EH (cell line): Measurements from ENCODE around the gene GTF3C5.
"Not testable (repeated sequence)": the region's sequence is repeated elsewhere in the genome, so short reads cannot be mapped to it uniquely, and the experiment has no call there.

Experiments used
- DNase-seq: peaks from one replicate; pipeline ENCODE4 v3.0.0-alpha.2; 2015; ENCODE audit warnings: low read depth

Gene GTF3C5

DNA sequence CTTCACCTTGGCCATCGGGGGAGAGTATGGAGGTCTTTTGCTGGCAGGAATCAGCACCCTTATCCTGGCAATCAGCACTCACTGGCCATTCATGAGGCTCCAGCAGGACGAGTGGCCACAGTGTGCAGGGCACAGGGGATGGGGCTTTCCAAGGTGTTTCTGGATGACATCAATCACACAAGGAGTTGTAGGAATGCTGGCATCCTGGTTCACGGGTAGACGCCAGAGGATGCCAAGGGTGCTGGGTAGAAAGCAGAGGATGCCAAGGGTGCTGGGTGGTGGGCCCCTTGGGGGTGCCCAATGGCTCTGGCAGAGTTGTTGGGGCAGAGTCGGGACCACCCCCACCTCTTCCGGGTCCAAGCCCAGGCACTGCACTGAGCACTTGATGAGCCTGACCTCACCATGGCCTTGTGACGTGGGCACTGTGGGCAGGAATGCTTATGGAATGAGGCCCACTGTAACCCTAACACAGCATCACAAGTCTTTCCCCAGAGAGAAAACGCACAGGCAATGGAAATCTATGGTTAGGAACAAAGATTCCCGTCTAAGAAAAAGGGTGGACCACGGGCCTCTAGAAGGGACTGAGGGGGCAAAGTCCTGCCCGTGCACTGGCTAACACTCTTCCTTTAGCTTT lies 60.1 kb downstream of the GTF3C5 start:
- no peak for DNase-seq

- not testable (repeated sequence) for DNase-seq
Observed at GRCh38 chr9:133094351-133094750, 63.6 kb downstream of the GTF3C5 start.

DNA sequence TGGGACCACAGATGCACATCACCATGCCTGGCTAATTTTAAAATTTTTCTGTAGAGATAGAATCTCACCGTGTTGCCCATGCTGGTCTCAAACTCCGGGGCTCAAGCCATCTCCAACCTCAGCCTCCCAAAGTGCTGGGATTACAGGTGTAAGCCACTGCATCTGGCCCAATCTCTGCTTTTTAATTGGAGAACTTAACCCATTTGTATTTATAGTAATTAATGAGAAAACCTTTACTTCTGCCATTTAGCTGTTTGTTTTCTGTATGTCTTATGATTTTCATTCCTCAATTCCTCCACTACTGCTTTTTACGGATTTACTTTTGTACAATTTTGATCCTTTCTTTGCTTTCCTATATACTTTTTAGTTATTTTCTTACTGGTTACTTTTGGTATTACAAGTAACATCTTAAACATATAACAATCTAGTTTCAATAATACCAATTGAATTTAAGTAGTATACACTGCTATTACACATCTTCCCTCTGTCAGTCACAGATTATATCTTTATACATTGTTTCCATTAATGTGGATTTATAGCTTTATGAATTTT lies 64.1 kb downstream of the GTF3C5 start:
- DNase-seq: no peak

GRCh38 chr9:133098104-133098754 lies 67.4 kb downstream of the GTF3C5 start:
- DNase-seq: no peak

DNA sequence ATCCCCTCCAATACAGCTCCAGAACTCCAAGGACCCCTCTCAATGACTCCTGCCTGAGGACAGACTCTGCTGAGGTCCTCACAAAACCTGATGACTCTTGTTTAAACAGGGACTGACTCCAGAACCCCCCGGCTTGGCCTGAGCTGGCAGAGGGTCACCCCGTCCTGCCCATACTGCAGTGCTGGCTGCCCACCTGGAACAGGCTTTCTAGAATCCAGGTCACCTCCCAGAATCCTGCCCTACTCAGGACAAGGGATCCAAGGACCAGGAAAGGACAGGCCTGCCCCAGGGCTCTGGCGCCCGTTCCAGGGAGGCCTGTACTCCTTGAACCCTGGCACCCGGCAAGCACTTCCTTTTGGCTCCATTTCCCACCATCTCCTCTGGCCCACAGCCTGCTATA lies 68.1 kb downstream of the GTF3C5 start:
- no peak for DNase-seq

GRCh38 chr9:133099726-133100505 lies 69.1 kb downstream of the GTF3C5 start:
- DNase-seq: no peak

DNA sequence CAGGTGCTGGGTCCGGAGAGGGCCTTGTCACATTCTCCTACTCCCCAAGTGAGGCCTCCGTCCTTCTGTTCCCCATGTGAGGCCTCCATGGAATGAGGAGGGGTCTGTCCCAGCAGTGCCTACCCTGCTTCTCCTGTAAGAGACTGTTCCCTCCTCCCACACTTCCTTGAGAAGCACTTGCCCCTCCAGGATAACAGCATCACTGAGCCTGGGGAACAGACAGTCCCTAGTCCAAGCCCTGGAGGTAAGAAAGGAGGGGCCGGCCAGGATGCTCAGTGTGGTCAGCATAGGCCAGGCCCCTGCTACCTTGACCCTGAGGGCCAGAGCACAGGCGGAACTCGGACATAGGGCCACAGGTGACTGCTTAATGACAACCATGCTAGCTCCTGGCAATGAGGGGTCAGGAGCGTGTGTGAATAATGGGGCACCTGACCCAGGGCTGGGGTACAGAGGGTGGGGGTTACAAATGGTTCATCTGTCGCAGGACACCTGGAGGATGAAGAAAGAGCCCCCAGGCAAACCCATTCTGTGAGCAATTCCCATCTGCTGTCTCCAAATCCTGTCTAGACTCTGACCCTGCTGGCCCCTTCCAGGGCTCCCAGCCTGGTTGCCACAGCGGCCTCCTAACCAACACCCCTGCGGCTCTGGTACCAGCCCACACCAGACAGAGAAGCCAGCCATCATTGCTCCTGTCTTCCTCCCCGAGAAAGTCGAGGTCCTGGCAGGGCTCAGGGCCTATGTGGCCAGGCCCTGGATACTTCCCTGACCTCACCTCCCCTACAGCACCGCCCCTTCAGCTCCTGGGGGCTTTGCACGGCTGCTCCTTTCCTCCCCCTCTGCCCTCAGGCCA lies 69.9 kb downstream of the GTF3C5 start:
- no peak for DNase-seq

- no peak for DNase-seq
Observed at GRCh38 chr9:133101356-133102189, 70.8 kb downstream of the GTF3C5 start.

DNA sequence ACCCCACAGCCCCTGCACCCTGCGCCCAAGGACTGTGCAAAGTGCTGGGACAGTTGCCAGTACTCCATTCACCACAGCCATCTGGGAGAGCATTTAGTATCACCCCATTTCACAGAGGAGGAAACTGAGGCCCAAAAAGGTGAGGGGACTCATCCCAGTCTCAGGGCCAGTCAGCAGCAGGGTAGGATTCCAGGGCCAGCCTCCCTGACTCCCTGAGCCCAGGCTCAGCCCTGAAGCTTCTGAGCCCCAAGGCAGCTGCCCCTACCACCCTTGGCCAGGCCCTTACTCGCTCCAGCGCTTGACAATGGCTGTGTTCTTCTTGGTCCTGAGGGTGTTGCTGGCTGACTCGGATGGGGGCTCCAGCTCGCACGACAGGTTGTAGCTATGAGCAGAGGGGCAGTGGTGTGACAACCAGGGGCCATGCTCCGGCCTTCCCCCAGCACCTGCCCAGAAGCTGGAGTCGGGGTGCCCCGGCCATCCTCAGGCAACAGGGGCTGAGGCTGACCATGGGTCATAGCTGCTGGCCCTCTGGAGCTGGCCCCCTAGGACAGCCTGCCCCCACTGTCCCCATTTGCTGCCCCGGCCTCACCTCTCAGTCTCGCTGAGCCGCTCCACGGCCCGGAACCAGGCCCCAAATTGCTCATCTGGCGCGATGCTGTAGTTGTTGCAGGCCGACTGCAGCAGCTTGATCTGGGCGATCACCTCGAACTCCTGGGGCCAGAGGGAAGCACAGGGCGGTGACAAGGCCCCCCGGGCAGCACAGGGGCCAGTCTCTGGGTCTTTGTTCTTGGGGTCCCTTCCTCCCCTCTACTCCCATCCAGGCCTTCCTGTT lies 71.6 kb downstream of the GTF3C5 start:
- no peak for DNase-seq

- DNase-seq: peak; percentile 54
Observed at GRCh38 chr9:133103183-133103986, 72.6 kb downstream of the GTF3C5 start.

DNA sequence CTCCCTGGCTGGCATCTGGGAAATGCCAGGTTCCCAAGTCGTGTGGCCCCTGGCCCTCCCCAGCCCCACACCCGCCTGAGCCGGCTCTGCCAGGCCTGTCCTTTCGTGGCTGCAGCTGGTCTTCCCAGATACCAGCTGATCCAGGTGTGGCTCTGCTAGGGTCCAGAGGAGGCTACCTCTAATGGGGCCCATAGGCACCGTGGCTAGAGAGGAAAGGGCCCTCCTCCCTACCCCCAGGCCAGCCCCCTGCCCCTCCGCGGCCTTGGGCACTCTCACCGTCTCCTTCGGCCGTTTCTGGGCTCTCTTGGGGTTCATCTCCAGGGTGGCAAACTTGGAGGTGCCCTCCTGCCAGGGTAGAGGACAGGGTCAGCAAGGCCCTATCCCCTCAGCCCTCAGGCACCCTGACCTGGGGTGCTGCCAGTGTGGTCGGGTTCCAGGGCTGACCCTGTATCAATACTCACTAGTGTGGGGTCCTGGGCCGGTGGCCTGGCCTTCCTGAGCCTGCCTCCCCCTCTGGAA lies 73.2 kb downstream of the GTF3C5 start:
- no peak for DNase-seq

DNA sequence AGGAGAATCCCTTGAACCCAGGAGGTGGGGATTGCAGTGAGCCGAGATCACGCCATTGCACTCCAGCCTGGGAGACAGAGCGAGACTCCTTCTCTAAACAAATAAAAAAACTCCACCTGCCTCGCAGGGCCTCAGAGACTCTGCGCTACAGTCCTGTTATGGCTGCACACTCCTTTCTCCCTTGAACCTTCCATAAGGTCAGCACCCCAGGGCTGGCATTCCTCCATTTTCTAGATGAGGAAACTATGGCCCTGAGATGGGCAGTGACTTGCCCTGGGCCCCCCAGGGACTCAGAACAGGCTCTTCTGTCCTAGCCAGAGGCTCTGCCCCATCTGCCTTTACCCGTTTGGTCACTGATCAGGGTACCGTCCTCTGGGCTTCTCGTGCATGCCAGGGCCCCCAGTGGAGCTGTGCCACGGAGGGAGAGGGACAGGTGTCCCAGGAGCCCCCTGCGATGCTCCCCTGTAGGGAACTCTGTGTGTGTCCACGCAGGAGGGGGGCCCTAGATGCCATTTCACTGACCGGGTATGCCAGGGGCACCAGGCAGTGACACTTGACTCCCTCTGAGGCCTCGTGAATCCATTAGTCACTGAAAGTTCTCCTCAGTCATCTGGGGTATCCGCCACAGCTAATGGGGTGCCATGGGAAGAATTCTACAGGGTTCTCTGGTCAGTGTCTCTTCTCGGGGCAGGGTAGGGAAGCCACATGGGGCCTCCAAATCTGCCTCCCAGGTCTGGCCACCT lies 74.1 kb downstream of the GTF3C5 start:
- no peak for DNase-seq

- DNase-seq: no peak
Observed at GRCh38 chr9:133105461-133105770, 74.6 kb downstream of the GTF3C5 start.

DNA sequence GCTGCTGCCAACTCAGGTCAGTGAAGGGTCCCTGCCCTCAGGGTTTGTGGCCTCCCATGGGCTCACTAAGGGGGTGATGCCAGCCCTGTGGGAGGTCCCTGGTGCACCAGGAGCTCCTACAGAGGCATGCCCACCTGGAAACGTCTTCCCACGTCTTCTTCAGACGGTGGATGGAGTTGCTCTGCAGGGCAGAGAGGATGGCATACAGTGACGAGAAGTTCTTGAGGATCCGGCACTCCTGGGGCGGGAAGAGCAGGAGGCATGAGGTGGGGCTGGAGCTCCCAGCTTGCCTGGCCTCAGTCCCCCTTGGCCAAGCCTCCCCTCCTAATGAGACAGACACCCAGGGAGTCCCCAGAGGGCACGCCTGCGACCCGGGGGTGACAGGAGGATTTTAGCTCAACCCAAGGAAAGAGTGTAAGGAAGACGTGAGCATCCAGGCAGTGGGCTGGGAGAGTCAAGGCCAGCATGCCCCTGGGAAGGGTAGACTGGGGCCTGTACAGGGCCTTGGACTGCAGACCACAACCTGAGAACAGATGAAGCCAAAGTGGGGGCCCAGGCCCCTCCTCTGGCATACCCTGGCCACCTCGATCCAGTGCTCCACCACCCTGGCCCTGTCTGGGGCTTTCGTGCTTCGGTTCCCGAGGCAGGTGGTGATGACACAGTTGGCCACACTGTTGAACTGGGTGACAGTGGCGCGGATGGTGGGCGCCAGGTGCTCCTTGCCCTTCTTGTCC lies 75.9 kb downstream of the GTF3C5 start:
- DNase-seq: no peak

DNA sequence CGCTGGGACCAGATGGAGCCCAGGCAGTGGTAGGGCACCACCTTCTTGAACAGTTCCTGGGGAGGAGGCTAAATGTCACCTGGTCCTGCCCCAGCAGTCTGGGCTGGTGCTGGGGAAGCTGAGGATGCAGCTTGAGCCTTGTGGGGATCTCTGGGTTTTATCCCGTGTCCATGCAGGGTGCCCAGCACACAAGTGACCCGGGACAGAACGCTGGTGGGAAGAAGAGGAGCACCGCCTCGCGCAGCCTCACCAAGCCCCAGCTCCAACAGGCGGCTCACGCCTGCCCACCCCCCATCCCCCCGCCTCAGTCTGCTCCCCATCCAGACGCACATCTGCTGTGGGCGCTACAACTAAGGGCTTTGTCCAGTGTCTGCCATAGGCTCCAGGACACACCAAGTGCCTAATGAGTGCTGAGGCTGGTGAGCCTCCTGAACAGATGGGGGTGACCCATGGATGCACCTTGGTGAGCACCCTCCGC lies 76.5 kb downstream of the GTF3C5 start:
- no peak for DNase-seq
